Stimulated activated CD4-positive, alpha-beta T cell treated with anti-CD3 and anti-CD28 coated beads, Interleukin-12 subunit alpha, Interleukin-12 subunit beta, amount 100 ng/mL, for 48 hours (primary cell): ENCODE data around the gene ATXN1.
"Not testable (repeated sequence)": the region's sequence is repeated elsewhere in the genome, so short reads cannot be mapped to it uniquely, and the experiment has no call there.

ENCODE experiments used
- DNase-seq, 3 donors: peaks; one replicate each; pipeline ENCODE4 v3.0.0-alpha.2; 2020; ENCODE audit warnings: low read depth in 2 of 3, low spot score in 1 of 3

The ATXN1 gene

GRCh38 chr6:16545382-16545781 is 215.9 kb downstream of the ATXN1 start:
- DNase-seq, result no peak

- DNase-seq, result no peak
Measured at GRCh38 chr6:16544521-16544920, 216.7 kb downstream of the ATXN1 start.

GRCh38 chr6:16544006-16544405 is 217.3 kb downstream of the ATXN1 start:
- no peak for DNase-seq

GRCh38 chr6:16543521-16543920 is 217.7 kb downstream of the ATXN1 start:
- no peak for DNase-seq

- no peak for DNase-seq
Measured at GRCh38 chr6:16542070-16542469, 219.2 kb downstream of the ATXN1 start.

GRCh38 chr6:16540804-16541752 is 220.2 kb downstream of the ATXN1 start:
- no peak for DNase-seq

- DNase-seq, result not testable (repeated sequence)
Measured at GRCh38 chr6:16540383-16540782, 220.9 kb downstream of the ATXN1 start.

- DNase-seq, result no peak
Measured at GRCh38 chr6:16539086-16539931, 222.0 kb downstream of the ATXN1 start.

- no peak for DNase-seq
Measured at GRCh38 chr6:16535564-16535963, 225.7 kb downstream of the ATXN1 start.

- DNase-seq, result peak in 1 of 3 donors; percentile 48
Measured at GRCh38 chr6:16533721-16534136, 227.5 kb downstream of the ATXN1 start.

GRCh38 chr6:16533210-16533609 is 228.1 kb downstream of the ATXN1 start:
- DNase-seq, result no peak

GRCh38 chr6:16527691-16528090 is 233.6 kb downstream of the ATXN1 start:
- DNase-seq, result no peak

GRCh38 chr6:16524380-16524707 is 236.9 kb downstream of the ATXN1 start:
- no peak for DNase-seq

GRCh38 chr6:16523606-16524379 is 237.5 kb downstream of the ATXN1 start:
- no peak for DNase-seq

GRCh38 chr6:16522937-16523336 is 238.3 kb downstream of the ATXN1 start:
- no peak for DNase-seq

- no peak for DNase-seq
Measured at GRCh38 chr6:16521528-16521927, 239.7 kb downstream of the ATXN1 start.

- DNase-seq, result no peak
Measured at GRCh38 chr6:16519265-16520242, 241.7 kb downstream of the ATXN1 start.

GRCh38 chr6:16518265-16518664 is 243.0 kb downstream of the ATXN1 start:
- no peak for DNase-seq

- no peak for DNase-seq
Measured at GRCh38 chr6:16514249-16514648, 247.0 kb downstream of the ATXN1 start.
